PC-9 (cell line): Measurements from ENCODE around the gene SMIM9. TPM values are rescaled to one million over a fixed set of nuclear protein-coding genes. Genes with fewer than 3 reads are reported as not detected.

Experiments used
- BruUV-seq: library from RNA; stranded (reverse); fragments of 400-500 nt; replicated peaks from 2 replicates; lab custom pipeline; 2021; lab: Mats Ljungman, UMichigan
- CTCF ChIA-PET: fragments of 300-600 bp; sonication (Branson Sonifier 250); formaldehyde crosslinking; loops from one replicate; lab custom pipeline; 2022; ENCODE audit warnings: antibody characterized with exemption; lab: Charles Lee
- POLR2A ChIA-PET: fragments of 300-600 bp; sonication (Branson Sonifier 250); formaldehyde crosslinking; loops from one replicate; lab custom pipeline; 2022; ENCODE audit warnings: antibody characterized with exemption; ENCODE audit not compliant: unreplicated experiment; lab: Charles Lee
- DNase-seq, 2 experiments: peaks; one replicate each; pipeline versions ENCODE4 v3.0.0 to v3.0.0-alpha.2; 2015 to 2022; ENCODE audit warnings: mixed read lengths in 1 of 2
- H2AFZ ChIP-seq: fragments of 200-600 bp; sonication (generic); 2 replicates; pipeline ENCODE4 v1.8.1; 2017; ENCODE audit warnings: antibody characterized with exemption
- H3F3A ChIP-seq: fragments of 200-600 bp; sonication (generic); 2 replicates; pipeline ENCODE4 v1.8.1; 2017; ENCODE audit warnings: antibody characterized with exemption, mild to moderate bottlenecking, low read depth; ENCODE audit not compliant: insufficient read depth
- H3K27ac ChIP-seq: fragments of 200-600 bp; sonication (generic); 2 replicates; pipeline ENCODE4 v1.6.1; 2016; ENCODE audit warnings: mixed run types
- H3K27me3 ChIP-seq: fragments of 200-600 bp; sonication (generic); 2 replicates; pipeline ENCODE4 v1.6.1; 2016; ENCODE audit warnings: low read depth, mixed run types; ENCODE audit not compliant: insufficient read depth
- H3K36me3 ChIP-seq: fragments of 200-600 bp; sonication (generic); 2 replicates; pipeline ENCODE4 v1.6.1; 2016; ENCODE audit warnings: low read depth, mixed run types
- H3K4me1 ChIP-seq: fragments of 200-600 bp; sonication (generic); replicated peaks from 2 replicates; pipeline ENCODE4 v1.6.1; 2016; ENCODE audit warnings: mixed run types; ENCODE audit not compliant: insufficient read depth
- H3K4me2 ChIP-seq: fragments of 200-600 bp; sonication (generic); 2 replicates; pipeline ENCODE4 v1.6.1; 2017; ENCODE audit warnings: mixed run types
- H3K4me3 ChIP-seq: fragments of 200-600 bp; sonication (generic); 2 replicates; pipeline ENCODE4 v1.6.1; 2016; ENCODE audit warnings: mixed run types
- H3K79me2 ChIP-seq: fragments of 200-600 bp; sonication (generic); 2 replicates; pipeline ENCODE4 v1.6.1; 2017; ENCODE audit warnings: low read depth, mixed run types
- H3K9me2 ChIP-seq: fragments of 200-600 bp; sonication (generic); 2 replicates; pipeline ENCODE4 v1.8.1; 2017; ENCODE audit warnings: mild to moderate bottlenecking; ENCODE audit not compliant: insufficient read depth
- H3K9me3 ChIP-seq: fragments of 200-600 bp; sonication (generic); 2 replicates; pipeline ENCODE4 v1.8.1; 2016; ENCODE audit warnings: low read depth; ENCODE audit not compliant: insufficient read depth
- H4K20me1 ChIP-seq: fragments of 200-600 bp; sonication (generic); 2 replicates; pipeline ENCODE4 v1.8.1; 2017; ENCODE audit not compliant: insufficient read depth
- EZH2 ChIP-seq: fragments of 200-600 bp; sonication (generic); IDR thresholded peaks from 2 replicates; pipeline ENCODE4 v1.8.0; 2017; ENCODE audit warnings: antibody characterized with exemption, low read depth
- intact Hi-C: fragments of 100-400 bp; cut with micrococcal nuclease; formaldehyde crosslinking; loops from one replicate; pipeline ENCODE4 v1.10.0; 2022; ENCODE audit not compliant: unreplicated experiment
- total RNA-seq: library from RNA; stranded (reverse); gene quantifications from 2 replicates; pipeline ENCODE4 v1.2.3, GENCODE V29; 2021
- TF ChIP-seq, protein P1 (sequence below): fragments of 200-600 bp; sonication (generic); conservative IDR thresholded peaks from 2 replicates; pipeline ENCODE4 v1.6.1; 2017; ENCODE audit warnings: mixed run types, antibody characterized with exemption, mild to moderate bottlenecking, moderate library complexity

Gene SMIM9
- total RNA-seq, 1 experiment from 2014 or later = not detected

DNA sequence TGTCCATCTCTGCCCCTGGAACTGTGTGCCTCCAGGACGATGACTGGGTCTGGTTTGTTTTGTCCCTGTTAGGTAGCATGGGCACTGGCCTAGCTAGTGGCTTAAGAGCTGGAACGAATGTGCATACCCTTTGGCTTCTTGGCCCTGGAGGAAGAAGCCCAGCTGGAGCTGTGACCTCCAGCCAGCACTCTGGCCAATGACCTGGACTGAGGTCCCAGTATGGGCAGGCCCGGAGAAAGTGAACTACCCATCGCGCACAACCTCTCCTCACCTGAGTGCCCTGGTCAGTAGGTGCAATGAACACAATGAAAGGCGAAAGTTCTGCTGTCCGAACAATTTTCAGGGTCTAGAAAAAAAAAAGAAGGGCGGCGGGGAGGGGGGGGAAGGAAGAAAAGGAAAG lies 53.5 kb downstream of the SMIM9 start:
- peaks cover 14% of the 10 kb centered on the region; the same call in 1 of the 2 replicates for H3F3A ChIP-seq
- H3K9me2 ChIP-seq = no peaks in the 10 kb centered on the region
- H4K20me1 ChIP-seq = peaks cover 8% of the 10 kb centered on the region; the same call in 1 of the 2 replicates
- intact Hi-C loops = no loop called here
- POLR2A ChIA-PET = interaction anchor here (0.6 kb wide), 1 partner anchor 10 kb away, joined by 5 read pairs; no protein-coding TSS in a partner anchor
- H3K27ac ChIP-seq = no peak overlapping the region
- H3K4me2 ChIP-seq = no peak overlapping the region
- no peaks in the 10 kb centered on the region for H3K4me1 ChIP-seq
- no peak overlapping the region for H3K4me3 ChIP-seq
- H3K27me3 ChIP-seq = no peaks in the 10 kb centered on the region
- no TSS peak for BruUV-seq
- TF ChIP-seq EZH2 = no peak
- TF ChIP-seq, protein P1, sequence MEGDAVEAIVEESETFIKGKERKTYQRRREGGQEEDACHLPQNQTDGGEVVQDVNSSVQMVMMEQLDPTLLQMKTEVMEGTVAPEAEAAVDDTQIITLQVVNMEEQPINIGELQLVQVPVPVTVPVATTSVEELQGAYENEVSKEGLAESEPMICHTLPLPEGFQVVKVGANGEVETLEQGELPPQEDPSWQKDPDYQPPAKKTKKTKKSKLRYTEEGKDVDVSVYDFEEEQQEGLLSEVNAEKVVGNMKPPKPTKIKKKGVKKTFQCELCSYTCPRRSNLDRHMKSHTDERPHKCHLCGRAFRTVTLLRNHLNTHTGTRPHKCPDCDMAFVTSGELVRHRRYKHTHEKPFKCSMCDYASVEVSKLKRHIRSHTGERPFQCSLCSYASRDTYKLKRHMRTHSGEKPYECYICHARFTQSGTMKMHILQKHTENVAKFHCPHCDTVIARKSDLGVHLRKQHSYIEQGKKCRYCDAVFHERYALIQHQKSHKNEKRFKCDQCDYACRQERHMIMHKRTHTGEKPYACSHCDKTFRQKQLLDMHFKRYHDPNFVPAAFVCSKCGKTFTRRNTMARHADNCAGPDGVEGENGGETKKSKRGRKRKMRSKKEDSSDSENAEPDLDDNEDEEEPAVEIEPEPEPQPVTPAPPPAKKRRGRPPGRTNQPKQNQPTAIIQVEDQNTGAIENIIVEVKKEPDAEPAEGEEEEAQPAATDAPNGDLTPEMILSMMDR = no peak
- H3K36me3 ChIP-seq = no peaks in the 10 kb centered on the region
- no peaks in the 10 kb centered on the region for H3K79me2 ChIP-seq
- no peak for DNase-seq
- CTCF ChIA-PET = no interaction called here
- no peaks in the 10 kb centered on the region for H3K9me3 ChIP-seq
- H2AFZ ChIP-seq = no peak overlapping the region

DNA sequence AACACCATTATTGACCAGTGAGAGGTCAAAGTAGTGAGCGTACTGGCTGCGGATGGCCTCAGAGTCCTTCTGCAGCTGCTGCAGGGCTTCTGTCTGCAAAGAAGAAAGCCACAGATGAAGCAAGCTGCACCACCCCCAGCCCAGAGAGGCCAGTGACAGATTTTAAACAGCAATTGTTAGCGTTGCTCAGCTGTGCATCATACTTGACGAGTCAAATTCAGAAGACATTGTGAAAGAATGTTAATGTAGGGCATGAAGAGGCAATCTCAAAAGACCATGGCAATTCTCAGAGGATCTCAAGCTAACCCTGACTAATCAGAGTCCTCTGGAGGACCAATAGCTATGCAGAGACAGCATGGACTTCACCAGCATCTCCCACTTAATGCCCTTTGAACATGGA lies 55.2 kb downstream of the SMIM9 start:
- no peaks in the 10 kb centered on the region; the same call in 1 of the 2 replicates for H3K36me3 ChIP-seq
- H3K4me3 ChIP-seq = no peak overlapping the region
- no peak for DNase-seq
- no TSS peak for BruUV-seq
- no peaks in the 10 kb centered on the region for H3K4me1 ChIP-seq
- ChIA-PET CTCF (no interaction called here), POLR2A (no interaction called here)
- no peaks in the 10 kb centered on the region for H3K79me2 ChIP-seq
- H3K9me2 ChIP-seq = no peaks in the 10 kb centered on the region
- H2AFZ ChIP-seq = no peak overlapping the region
- H3F3A ChIP-seq = peaks cover 15% of the 10 kb centered on the region; the same call in 1 of the 2 replicates
- no peak for TF ChIP-seq EZH2
- TF ChIP-seq, protein P1 = no peak
- intact Hi-C loops = no loop called here
- no peaks in the 10 kb centered on the region for H3K27me3 ChIP-seq
- no peak overlapping the region for H3K4me2 ChIP-seq
- H4K20me1 ChIP-seq = peaks cover 8% of the 10 kb centered on the region; the same call in 1 of the 2 replicates
- no peaks in the 10 kb centered on the region for H3K9me3 ChIP-seq
- no peak overlapping the region for H3K27ac ChIP-seq

DNA sequence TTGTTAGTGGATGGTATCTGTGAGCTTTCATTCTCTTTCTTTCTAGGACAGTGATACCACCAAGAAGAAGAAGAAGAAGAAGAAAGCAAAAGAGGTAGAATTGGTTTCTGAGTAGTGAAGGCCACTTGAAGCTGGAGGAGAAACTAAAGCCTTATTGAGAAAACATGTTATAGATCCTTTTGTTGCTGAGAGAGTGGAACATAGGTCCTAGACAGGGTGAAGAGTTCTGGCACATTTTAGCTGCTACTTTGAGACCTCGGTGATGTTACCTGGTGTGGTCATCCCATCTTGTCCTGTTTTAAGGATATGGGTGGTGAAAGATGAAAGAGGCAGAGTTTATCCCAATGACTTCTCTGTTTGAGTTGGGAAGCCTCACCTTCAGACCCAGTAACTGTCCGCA lies 57.7 kb downstream of the SMIM9 start:
- ChIA-PET POLR2A (no interaction called here), CTCF (no interaction called here)
- intact Hi-C loops = no loop called here
- Histone ChIP-seq H3K4me1 (no peaks in the 10 kb centered on the region), H3K27ac (no peak overlapping the region), H3K4me3 (no peak overlapping the region), H3K9me3 (no peaks in the 10 kb centered on the region), H3F3A (peaks cover 20% of the 10 kb centered on the region; the same call in 1 of the 2 replicates), H4K20me1 (peaks cover 25% of the 10 kb centered on the region), H2AFZ (no peak overlapping the region), H3K4me2 (no peak overlapping the region), H3K36me3 (peaks cover 6% of the 10 kb centered on the region; the same call in 1 of the 2 replicates), H3K79me2 (no peaks in the 10 kb centered on the region; the same call in 1 of the 2 replicates), H3K27me3 (no peaks in the 10 kb centered on the region), H3K9me2 (no peaks in the 10 kb centered on the region)
- TSS peak; percentile 34 for BruUV-seq
- TF ChIP-seq, protein P1 = no peak
- no peak for TF ChIP-seq EZH2
- no peak for DNase-seq
